PC-9 (cell line): ENCODE data around the gene SH3PXD2A. TPM values are rescaled to one million over a fixed set of nuclear protein-coding genes. Genes with fewer than 3 reads are reported as not detected.

Experiments
- BruUV-seq: library from RNA; stranded (reverse); fragments of 400-500 nt; replicated peaks from 2 replicates; lab custom pipeline; 2021; lab: Mats Ljungman, UMichigan
- CTCF ChIA-PET: fragments of 300-600 bp; sonication (Branson Sonifier 250); formaldehyde crosslinking; loops from one replicate; lab custom pipeline; 2022; ENCODE audit warnings: antibody characterized with exemption; lab: Charles Lee
- POLR2A ChIA-PET: fragments of 300-600 bp; sonication (Branson Sonifier 250); formaldehyde crosslinking; loops from one replicate; lab custom pipeline; 2022; ENCODE audit warnings: antibody characterized with exemption; ENCODE audit not compliant: unreplicated experiment; lab: Charles Lee
- DNase-seq, 2 experiments: peaks; one replicate each; pipeline versions ENCODE4 v3.0.0 to v3.0.0-alpha.2; 2015 to 2022; ENCODE audit warnings: mixed read lengths in 1 of 2
- H2AFZ ChIP-seq: fragments of 200-600 bp; sonication (generic); 2 replicates; pipeline ENCODE4 v1.8.1; 2017; ENCODE audit warnings: antibody characterized with exemption
- H3F3A ChIP-seq: fragments of 200-600 bp; sonication (generic); 2 replicates; pipeline ENCODE4 v1.8.1; 2017; ENCODE audit warnings: antibody characterized with exemption, mild to moderate bottlenecking, low read depth; ENCODE audit not compliant: insufficient read depth
- H3K27ac ChIP-seq: fragments of 200-600 bp; sonication (generic); 2 replicates; pipeline ENCODE4 v1.6.1; 2016; ENCODE audit warnings: mixed run types
- H3K27me3 ChIP-seq: fragments of 200-600 bp; sonication (generic); 2 replicates; pipeline ENCODE4 v1.6.1; 2016; ENCODE audit warnings: low read depth, mixed run types; ENCODE audit not compliant: insufficient read depth
- H3K36me3 ChIP-seq: fragments of 200-600 bp; sonication (generic); 2 replicates; pipeline ENCODE4 v1.6.1; 2016; ENCODE audit warnings: low read depth, mixed run types
- H3K4me1 ChIP-seq: fragments of 200-600 bp; sonication (generic); replicated peaks from 2 replicates; pipeline ENCODE4 v1.6.1; 2016; ENCODE audit warnings: mixed run types; ENCODE audit not compliant: insufficient read depth
- H3K4me2 ChIP-seq: fragments of 200-600 bp; sonication (generic); 2 replicates; pipeline ENCODE4 v1.6.1; 2017; ENCODE audit warnings: mixed run types
- H3K4me3 ChIP-seq: fragments of 200-600 bp; sonication (generic); 2 replicates; pipeline ENCODE4 v1.6.1; 2016; ENCODE audit warnings: mixed run types
- H3K79me2 ChIP-seq: fragments of 200-600 bp; sonication (generic); 2 replicates; pipeline ENCODE4 v1.6.1; 2017; ENCODE audit warnings: low read depth, mixed run types
- H3K9me2 ChIP-seq: fragments of 200-600 bp; sonication (generic); 2 replicates; pipeline ENCODE4 v1.8.1; 2017; ENCODE audit warnings: mild to moderate bottlenecking; ENCODE audit not compliant: insufficient read depth
- H3K9me3 ChIP-seq: fragments of 200-600 bp; sonication (generic); 2 replicates; pipeline ENCODE4 v1.8.1; 2016; ENCODE audit warnings: low read depth; ENCODE audit not compliant: insufficient read depth
- H4K20me1 ChIP-seq: fragments of 200-600 bp; sonication (generic); 2 replicates; pipeline ENCODE4 v1.8.1; 2017; ENCODE audit not compliant: insufficient read depth
- CTCF ChIP-seq: fragments of 200-600 bp; sonication (generic); conservative IDR thresholded peaks from 2 replicates; pipeline ENCODE4 v1.6.1; 2017; ENCODE audit warnings: mixed run types, antibody characterized with exemption, mild to moderate bottlenecking, moderate library complexity
- EZH2 ChIP-seq: fragments of 200-600 bp; sonication (generic); IDR thresholded peaks from 2 replicates; pipeline ENCODE4 v1.8.0; 2017; ENCODE audit warnings: antibody characterized with exemption, low read depth
- intact Hi-C: fragments of 100-400 bp; cut with micrococcal nuclease; formaldehyde crosslinking; loops from one replicate; pipeline ENCODE4 v1.10.0; 2022; ENCODE audit not compliant: unreplicated experiment
- total RNA-seq: library from RNA; stranded (reverse); gene quantifications from 2 replicates; pipeline ENCODE4 v1.2.3, GENCODE V29; 2021

SH3PXD2A gene
- total RNA-seq, 1 experiment from 2014 or later = 12.5 TPM

GRCh38 chr10:103668351-103669242, 186.8 kb downstream of the SH3PXD2A start:
- H3F3A ChIP-seq = no peaks in the 10 kb centered on the region
- intact Hi-C loops = no loop called here
- CTCF ChIA-PET = no interaction called here
- H3K27me3 ChIP-seq = no peaks in the 10 kb centered on the region
- H3K4me2 ChIP-seq = no peak overlapping the region
- no peak overlapping the region for H3K27ac ChIP-seq
- no peak for DNase-seq
- H3K4me3 ChIP-seq = no peak overlapping the region
- POLR2A ChIA-PET = no interaction called here
- no peaks in the 10 kb centered on the region for H4K20me1 ChIP-seq
- H3K79me2 ChIP-seq = no peaks in the 10 kb centered on the region
- H2AFZ ChIP-seq = no peak overlapping the region
- BruUV-seq = no TSS peak
- no peaks in the 10 kb centered on the region for H3K9me3 ChIP-seq
- H3K4me1 ChIP-seq = no peaks in the 10 kb centered on the region
- TF ChIP-seq EZH2 = no peak
- no peak for TF ChIP-seq CTCF
- H3K36me3 ChIP-seq = no peaks in the 10 kb centered on the region
- H3K9me2 ChIP-seq = no peaks in the 10 kb centered on the region

GRCh38 chr10:103667356-103667755, 188.0 kb downstream of the SH3PXD2A start:
- Histone ChIP-seq H3K79me2 (no peaks in the 10 kb centered on the region), H3K9me2 (no peaks in the 10 kb centered on the region), H3K27ac (no peak overlapping the region), H3K4me3 (no peak overlapping the region), H2AFZ (no peak overlapping the region), H4K20me1 (no peaks in the 10 kb centered on the region), H3K36me3 (no peaks in the 10 kb centered on the region), H3K9me3 (no peaks in the 10 kb centered on the region), H3K27me3 (no peaks in the 10 kb centered on the region), H3F3A (no peaks in the 10 kb centered on the region), H3K4me1 (no peaks in the 10 kb centered on the region), H3K4me2 (no peak overlapping the region)
- POLR2A ChIA-PET = no interaction called here
- TF ChIP-seq CTCF = no peak
- TF ChIP-seq EZH2 = no peak
- BruUV-seq = no TSS peak
- CTCF ChIA-PET = no interaction called here
- no peak for DNase-seq
- intact Hi-C loops = no loop called here

- POLR2A ChIA-PET = no interaction called here
- H3K36me3 ChIP-seq = no peaks in the 10 kb centered on the region
- H3K27ac ChIP-seq = no peak overlapping the region
- BruUV-seq = no TSS peak
- H3K9me2 ChIP-seq = no peaks in the 10 kb centered on the region
- no peaks in the 10 kb centered on the region for H4K20me1 ChIP-seq
- H3K4me1 ChIP-seq = no peaks in the 10 kb centered on the region
- no peak for DNase-seq
- no peaks in the 10 kb centered on the region for H3K27me3 ChIP-seq
- H3K4me2 ChIP-seq = no peak overlapping the region
- intact Hi-C loops = no loop called here
- TF ChIP-seq EZH2 (no peak), CTCF (no peak)
- H2AFZ ChIP-seq = no peak overlapping the region
- H3K4me3 ChIP-seq = no peak overlapping the region
- CTCF ChIA-PET = no interaction called here
- H3K79me2 ChIP-seq = no peaks in the 10 kb centered on the region
- no peaks in the 10 kb centered on the region for H3F3A ChIP-seq
- no peaks in the 10 kb centered on the region for H3K9me3 ChIP-seq
Observed at GRCh38 chr10:103666762-103667150, 188.6 kb downstream of the SH3PXD2A start.
